Measurements from ENCODE around the gene SLC22A2.
"Not testable (repeated sequence)": the region's sequence is repeated elsewhere in the genome, so short reads cannot be mapped to it uniquely, and the experiment has no call there.

SLC22A2 gene

GRCh38 chr6:160258346-160259142, at the start of gene SLC22A2:
Gene SLC22A2 (minus strand): TSS chr6:160258821. CDS start chr6:160258757, 64 bp downstream.
- no peaks in the 10 kb centered on the region for H3K27me3 ChIP-seq (ENCODE audit: low read depth, low read length)
- peaks cover 0 to 27% of the 10 kb centered on the region in 2 donors for H3K4me1 ChIP-seq (ENCODE audit: control insufficient read depth in 1 of 2, insufficient read depth in 2 of 2, low read length in 2 of 2)
- H3K4me3 ChIP-seq (ENCODE audit: low read depth in 1 of 2, low read length in 2 of 2) = no peak within 1 kb of the TSS
- no peaks in the 10 kb centered on the region for H3K9me3 ChIP-seq (ENCODE audit: control insufficient read depth in 1 of 2, low read length in 2 of 2)
- H3K36me3 ChIP-seq (ENCODE audit: control insufficient read depth in 1 of 2, insufficient read depth in 2 of 2, low read length in 2 of 2) = no peaks in the 10 kb centered on the region
- H3K27ac ChIP-seq (ENCODE audit: low read length) = no peak within 1 kb of the TSS

- Histone ChIP-seq H3K27me3 (ENCODE audit: low read depth, low read length) (no peaks in the 10 kb centered on the region), H3K27ac (ENCODE audit: low read length) (no peak overlapping the region), H3K9me3 (ENCODE audit: control insufficient read depth in 1 of 2, low read length in 2 of 2) (peaks cover 7 to 12% of the 10 kb centered on the region in 2 donors), H3K4me1 (ENCODE audit: control insufficient read depth in 1 of 2, insufficient read depth in 2 of 2, low read length in 2 of 2) (peaks cover 0 to 7% of the 10 kb centered on the region in 2 donors), H3K36me3 (ENCODE audit: control insufficient read depth in 1 of 2, insufficient read depth in 2 of 2, low read length in 2 of 2) (no peaks in the 10 kb centered on the region), H3K4me3 (ENCODE audit: low read depth in 1 of 2, low read length in 2 of 2) (no peak overlapping the region)
These were observed 47.5 kb upstream of the SLC22A2 start for GRCh38 chr6:160305926-160306713.

GRCh38 chr6:160303806-160304205, 45.2 kb upstream of the SLC22A2 start:
- Histone ChIP-seq H3K27me3 (ENCODE audit: low read depth, low read length) (no peaks in the 10 kb centered on the region), H3K27ac (ENCODE audit: low read length) (no peak overlapping the region), H3K9me3 (ENCODE audit: control insufficient read depth in 1 of 2, low read length in 2 of 2) (no peaks in the 10 kb centered on the region), H3K36me3 (ENCODE audit: control insufficient read depth in 1 of 2, insufficient read depth in 2 of 2, low read length in 2 of 2) (no peaks in the 10 kb centered on the region), H3K4me1 (ENCODE audit: control insufficient read depth in 1 of 2, insufficient read depth in 2 of 2, low read length in 2 of 2) (peaks cover 0 to 7% of the 10 kb centered on the region in 2 donors), H3K4me3 (ENCODE audit: low read depth in 1 of 2, low read length in 2 of 2) (no peak overlapping the region)

- H3K9me3 ChIP-seq (ENCODE audit: control insufficient read depth in 1 of 2, low read length in 2 of 2); H3K4me1 ChIP-seq (ENCODE audit: control insufficient read depth in 1 of 2, insufficient read depth in 2 of 2, low read length in 2 of 2); H3K27me3 ChIP-seq (ENCODE audit: low read depth, low read length); H3K27ac ChIP-seq (ENCODE audit: low read length); H3K36me3 ChIP-seq (ENCODE audit: control insufficient read depth in 1 of 2, insufficient read depth in 2 of 2, low read length in 2 of 2); H3K4me3 ChIP-seq (ENCODE audit: low read depth in 1 of 2, low read length in 2 of 2): not testable (repeated sequence)
These were observed 43.9 kb upstream of the SLC22A2 start for GRCh38 chr6:160302431-160303082.

- no peaks in the 10 kb centered on the region for H3K9me3 ChIP-seq (ENCODE audit: control insufficient read depth in 1 of 2, low read length in 2 of 2)
- H3K36me3 ChIP-seq (ENCODE audit: control insufficient read depth in 1 of 2, insufficient read depth in 2 of 2, low read length in 2 of 2) = no peaks in the 10 kb centered on the region
- peaks cover 0 to 2% of the 10 kb centered on the region in 2 donors for H3K4me1 ChIP-seq (ENCODE audit: control insufficient read depth in 1 of 2, insufficient read depth in 2 of 2, low read length in 2 of 2)
- H3K27ac ChIP-seq (ENCODE audit: low read length) = no peak overlapping the region
- no peaks in the 10 kb centered on the region for H3K27me3 ChIP-seq (ENCODE audit: low read depth, low read length)
- no peak overlapping the region for H3K4me3 ChIP-seq (ENCODE audit: low read depth in 1 of 2, low read length in 2 of 2)
These were observed 42.7 kb upstream of the SLC22A2 start for GRCh38 chr6:160301339-160301738.

GRCh38 chr6:160300076-160300695, 41.6 kb upstream of the SLC22A2 start:
- H3K4me3 ChIP-seq (ENCODE audit: low read depth in 1 of 2, low read length in 2 of 2) = no peak overlapping the region
- no peak overlapping the region for H3K27ac ChIP-seq (ENCODE audit: low read length)
- H3K36me3 ChIP-seq (ENCODE audit: control insufficient read depth in 1 of 2, insufficient read depth in 2 of 2, low read length in 2 of 2) = no peaks in the 10 kb centered on the region
- H3K27me3 ChIP-seq (ENCODE audit: low read depth, low read length) = no peaks in the 10 kb centered on the region
- H3K9me3 ChIP-seq (ENCODE audit: control insufficient read depth in 1 of 2, low read length in 2 of 2) = no peaks in the 10 kb centered on the region
- H3K4me1 ChIP-seq (ENCODE audit: control insufficient read depth in 1 of 2, insufficient read depth in 2 of 2, low read length in 2 of 2) = no peaks in the 10 kb centered on the region

- H3K4me1 ChIP-seq (ENCODE audit: control insufficient read depth in 1 of 2, insufficient read depth in 2 of 2, low read length in 2 of 2) = no peaks in the 10 kb centered on the region
- H3K9me3 ChIP-seq (ENCODE audit: control insufficient read depth in 1 of 2, low read length in 2 of 2) = no peaks in the 10 kb centered on the region
- no peaks in the 10 kb centered on the region for H3K27me3 ChIP-seq (ENCODE audit: low read depth, low read length)
- H3K27ac ChIP-seq (ENCODE audit: low read length) = no peak overlapping the region
- no peak overlapping the region for H3K4me3 ChIP-seq (ENCODE audit: low read depth in 1 of 2, low read length in 2 of 2)
- no peaks in the 10 kb centered on the region for H3K36me3 ChIP-seq (ENCODE audit: control insufficient read depth in 1 of 2, insufficient read depth in 2 of 2, low read length in 2 of 2)
These were observed 40.9 kb upstream of the SLC22A2 start for GRCh38 chr6:160299559-160299958.

GRCh38 chr6:160298121-160298520, 39.5 kb upstream of the SLC22A2 start:
- no peak overlapping the region for H3K27ac ChIP-seq (ENCODE audit: low read length)
- H3K4me1 ChIP-seq (ENCODE audit: control insufficient read depth in 1 of 2, insufficient read depth in 2 of 2, low read length in 2 of 2) = no peaks in the 10 kb centered on the region
- H3K36me3 ChIP-seq (ENCODE audit: control insufficient read depth in 1 of 2, insufficient read depth in 2 of 2, low read length in 2 of 2) = no peaks in the 10 kb centered on the region
- no peaks in the 10 kb centered on the region for H3K27me3 ChIP-seq (ENCODE audit: low read depth, low read length)
- H3K9me3 ChIP-seq (ENCODE audit: control insufficient read depth in 1 of 2, low read length in 2 of 2) = no peaks in the 10 kb centered on the region
- no peak overlapping the region for H3K4me3 ChIP-seq (ENCODE audit: low read depth in 1 of 2, low read length in 2 of 2)

GRCh38 chr6:160297310-160297709, 38.7 kb upstream of the SLC22A2 start:
- H3K27me3 ChIP-seq (ENCODE audit: low read depth, low read length) = no peaks in the 10 kb centered on the region
- H3K9me3 ChIP-seq (ENCODE audit: control insufficient read depth in 1 of 2, low read length in 2 of 2) = no peaks in the 10 kb centered on the region
- H3K27ac ChIP-seq (ENCODE audit: low read length) = no peak overlapping the region
- H3K4me1 ChIP-seq (ENCODE audit: control insufficient read depth in 1 of 2, insufficient read depth in 2 of 2, low read length in 2 of 2) = no peaks in the 10 kb centered on the region
- H3K36me3 ChIP-seq (ENCODE audit: control insufficient read depth in 1 of 2, insufficient read depth in 2 of 2, low read length in 2 of 2) = no peaks in the 10 kb centered on the region
- no peak overlapping the region for H3K4me3 ChIP-seq (ENCODE audit: low read depth in 1 of 2, low read length in 2 of 2)

- Histone ChIP-seq H3K4me3 (ENCODE audit: low read depth in 1 of 2, low read length in 2 of 2) (no peak overlapping the region), H3K4me1 (ENCODE audit: control insufficient read depth in 1 of 2, insufficient read depth in 2 of 2, low read length in 2 of 2) (no peaks in the 10 kb centered on the region), H3K9me3 (ENCODE audit: control insufficient read depth in 1 of 2, low read length in 2 of 2) (no peaks in the 10 kb centered on the region), H3K27ac (ENCODE audit: low read length) (no peak overlapping the region), H3K27me3 (ENCODE audit: low read depth, low read length) (no peaks in the 10 kb centered on the region), H3K36me3 (ENCODE audit: control insufficient read depth in 1 of 2, insufficient read depth in 2 of 2, low read length in 2 of 2) (no peaks in the 10 kb centered on the region)
These were observed 35.2 kb upstream of the SLC22A2 start for GRCh38 chr6:160293844-160294243.

- H3K27me3 ChIP-seq (ENCODE audit: low read depth, low read length) = no peaks in the 10 kb centered on the region
- H3K27ac ChIP-seq (ENCODE audit: low read length) = no peak overlapping the region
- H3K4me3 ChIP-seq (ENCODE audit: low read depth in 1 of 2, low read length in 2 of 2) = no peak overlapping the region
- H3K9me3 ChIP-seq (ENCODE audit: control insufficient read depth in 1 of 2, low read length in 2 of 2) = no peaks in the 10 kb centered on the region
- no peaks in the 10 kb centered on the region for H3K4me1 ChIP-seq (ENCODE audit: control insufficient read depth in 1 of 2, insufficient read depth in 2 of 2, low read length in 2 of 2)
- H3K36me3 ChIP-seq (ENCODE audit: control insufficient read depth in 1 of 2, insufficient read depth in 2 of 2, low read length in 2 of 2) = no peaks in the 10 kb centered on the region
These were observed 27.0 kb upstream of the SLC22A2 start for GRCh38 chr6:160285541-160286105.
